Tongue (tissue), 2 donors: Measurements from ENCODE around the gene OPTC. TPM values are rescaled to one million over a fixed set of nuclear protein-coding genes. Genes with fewer than 3 reads are reported as not detected.
A peak's percentile ranks its signal among the peaks of the same experiment; 100 is the strongest.
"Not testable (repeated sequence)": the region's sequence is repeated elsewhere in the genome, so short reads cannot be mapped to it uniquely, and the experiment has no call there.

ENCODE experiments used
- DNase-seq: peaks from one replicate; pipeline ENCODE4 v3.0.0-alpha.2; 2015
- total RNA-seq: library from RNA; depleted of rRNA; stranded (reverse); fragments of >200 nt; gene quantifications from one replicate; pipeline ENCODE4 v1.2.3, GENCODE V29; 2014

OPTC gene
- total RNA-seq, 1 donor from 2014 or later: not detected

DNA sequence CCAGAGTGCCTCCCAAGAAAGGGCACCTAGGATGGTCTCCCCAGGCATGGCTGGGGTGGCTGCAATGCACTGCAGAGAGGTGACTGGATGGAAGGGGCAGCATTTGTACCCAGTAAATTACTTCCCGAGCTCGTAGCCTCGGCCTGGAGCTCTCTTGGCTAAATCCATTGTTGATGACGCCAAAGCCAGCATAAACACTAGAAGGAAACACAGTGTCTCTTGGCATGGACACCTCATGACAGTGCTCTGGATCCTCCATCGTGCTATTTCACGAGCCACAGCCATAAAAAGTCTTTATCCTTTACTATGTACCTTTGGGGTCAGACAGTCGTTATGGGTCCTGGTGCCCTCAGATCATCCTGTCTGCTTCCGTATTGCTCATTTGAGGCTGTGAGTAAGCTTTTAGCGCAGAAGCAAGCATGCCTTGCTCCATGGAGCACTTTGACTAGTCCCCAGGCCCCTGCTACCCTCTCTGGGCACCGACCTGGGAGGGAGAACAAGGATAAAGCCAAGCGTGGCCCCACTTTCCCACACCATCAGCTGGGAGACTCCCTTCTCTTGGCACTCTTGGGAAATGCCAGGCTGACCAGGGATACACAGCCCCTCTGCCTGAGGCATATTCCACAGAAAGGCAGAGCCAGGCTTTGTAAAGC is 28.7 kb upstream of the OPTC start:
- no peak for DNase-seq

DNA sequence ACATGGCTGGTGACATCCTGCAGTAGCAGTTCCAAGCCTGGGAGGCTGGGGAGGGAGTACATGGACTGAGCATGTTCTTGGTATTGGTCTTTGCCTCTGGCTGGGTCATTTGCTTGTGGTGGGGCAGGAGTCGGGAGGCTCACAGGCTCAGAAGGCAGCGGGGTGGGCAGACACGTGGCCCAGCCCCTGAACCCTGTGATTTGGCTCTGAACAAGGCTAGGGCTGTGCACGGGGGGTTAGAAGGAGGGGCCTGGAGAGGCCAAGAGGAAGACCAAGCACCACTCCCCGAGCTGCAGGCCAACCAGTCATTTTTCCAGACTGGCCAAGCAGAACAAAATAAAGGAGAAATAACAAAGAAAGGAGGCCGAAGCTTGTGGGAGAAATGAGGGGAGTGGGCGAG is 28.0 kb upstream of the OPTC start:
- peak; percentile 63 for DNase-seq

DNA sequence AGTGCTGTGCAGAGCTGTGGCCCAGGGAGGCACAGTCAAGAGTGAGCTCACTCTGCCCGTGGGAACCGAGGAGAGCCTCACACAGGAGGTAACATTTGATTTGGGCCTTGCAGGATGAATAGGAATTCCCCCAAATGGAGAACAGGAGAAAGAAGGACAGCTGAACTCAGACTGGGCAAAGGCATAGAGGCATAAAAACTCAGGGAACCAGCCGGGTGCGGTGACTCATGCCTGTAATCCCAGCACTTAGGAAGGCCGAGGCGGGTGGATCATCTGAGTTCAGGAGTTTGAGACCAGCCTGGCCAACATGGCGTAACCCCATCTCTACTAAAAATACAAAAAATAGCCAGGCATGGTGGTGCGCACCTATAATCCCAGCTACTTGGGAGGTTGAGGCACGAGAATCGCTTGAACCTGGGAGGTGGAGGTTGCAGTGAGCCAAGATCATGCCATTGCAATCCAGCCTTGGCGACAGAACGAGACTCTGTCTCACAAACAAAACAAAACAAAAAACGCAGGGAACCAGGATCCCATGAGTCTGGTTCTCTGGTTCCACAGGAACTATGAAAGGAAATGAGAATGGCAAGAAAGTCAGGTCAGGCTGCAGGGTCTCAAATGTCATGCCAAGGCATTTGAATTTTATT is 26.9 kb upstream of the OPTC start:
- not testable (repeated sequence) for DNase-seq

DNA sequence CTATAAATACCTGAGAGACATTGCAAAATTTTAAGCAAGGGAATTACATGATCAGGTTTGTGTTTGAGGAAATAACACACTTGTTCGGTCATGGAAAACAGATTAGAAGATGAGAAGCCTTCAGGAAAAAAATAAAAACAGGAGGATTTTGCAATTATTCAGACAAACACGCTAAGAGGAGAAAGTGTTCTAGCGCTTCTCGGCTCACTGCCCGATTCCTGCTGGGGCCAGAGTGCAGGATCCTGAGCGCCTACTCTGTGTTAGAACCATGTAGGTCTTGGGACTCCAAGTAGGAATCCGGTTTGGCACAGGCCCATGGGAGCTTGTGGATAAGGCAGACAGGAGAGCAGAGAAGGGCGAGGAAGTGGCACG is 26.4 kb upstream of the OPTC start:
- DNase-seq: no peak

DNA sequence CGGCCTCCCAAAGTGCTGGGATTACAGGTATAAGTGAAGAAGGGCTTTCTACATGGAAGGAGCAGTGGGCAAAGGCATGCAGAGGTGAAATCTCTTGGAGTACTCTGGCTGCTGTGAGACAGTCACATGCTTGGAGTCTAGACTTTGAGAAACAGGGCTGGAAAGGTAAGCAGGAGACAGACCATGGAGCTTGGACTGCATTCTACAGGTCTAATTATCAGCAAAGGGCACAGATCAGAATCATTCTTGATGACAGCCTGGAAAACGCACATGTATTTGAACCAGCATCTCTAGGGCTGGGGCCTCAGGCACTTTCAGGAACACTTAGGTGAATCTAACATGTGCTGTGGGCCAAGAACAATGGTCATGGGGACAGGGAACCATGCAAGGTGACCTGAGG is 25.6 kb upstream of the OPTC start:
- no peak for DNase-seq

DNA sequence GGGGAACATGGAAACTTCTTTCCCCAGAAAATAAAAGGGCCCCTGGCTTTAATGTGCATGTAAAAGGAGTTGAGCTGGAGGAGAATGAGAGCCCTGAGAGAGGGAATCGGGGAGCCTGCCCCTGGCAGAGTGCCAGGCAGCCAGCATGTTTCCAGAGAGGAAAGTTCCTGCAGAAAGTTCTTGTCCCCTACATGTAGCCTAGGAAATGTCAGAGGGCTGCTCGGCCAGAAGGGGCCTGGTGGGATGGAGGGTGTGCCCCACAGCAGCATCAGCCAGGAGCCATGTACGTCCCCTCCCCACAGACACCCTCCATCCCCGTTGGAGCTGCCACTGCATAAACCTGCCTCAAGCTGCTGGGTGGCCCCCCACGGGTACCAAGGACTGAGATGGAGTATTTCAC is 23.7 kb upstream of the OPTC start:
- DNase-seq: no peak

DNA sequence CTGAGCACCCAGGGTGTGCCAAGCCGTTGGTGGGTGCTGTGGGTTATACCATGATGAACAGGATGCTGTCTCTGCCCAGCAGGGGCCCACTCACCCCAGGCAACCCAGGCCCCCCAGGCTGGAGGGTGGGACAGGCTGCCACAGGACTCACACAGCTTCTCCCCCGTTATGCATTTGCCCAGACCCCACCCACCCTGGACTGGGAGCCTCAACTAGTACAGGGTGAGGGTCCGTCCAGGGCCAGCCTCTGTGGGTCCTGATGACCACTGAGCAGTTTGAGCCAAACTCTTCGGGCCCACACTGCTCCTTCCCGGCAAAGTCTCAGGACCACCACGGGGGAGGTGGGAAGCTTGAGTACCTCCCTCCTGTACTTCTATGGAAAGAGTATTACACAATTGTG is 22.1 kb upstream of the OPTC start:
- no peak for DNase-seq

DNA sequence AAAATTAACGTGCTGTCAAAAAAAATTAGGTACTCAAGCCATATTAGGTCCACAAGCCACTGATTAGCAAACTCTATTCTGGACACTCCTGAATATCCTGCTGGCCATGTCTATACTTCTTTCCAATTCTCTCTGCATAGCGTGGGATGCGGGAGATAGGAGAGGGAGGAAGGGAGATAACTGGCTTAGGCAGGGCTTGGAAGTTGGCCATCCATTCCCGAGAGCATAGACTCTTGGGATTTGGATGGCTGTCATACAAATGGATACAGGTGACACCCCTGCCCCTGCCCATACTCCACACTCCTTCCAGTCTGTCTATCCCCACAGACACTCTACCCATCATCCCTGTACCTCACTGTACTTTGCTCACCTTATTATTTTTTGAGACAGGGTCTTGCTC is 20.7 kb upstream of the OPTC start:
- DNase-seq: no peak

DNA sequence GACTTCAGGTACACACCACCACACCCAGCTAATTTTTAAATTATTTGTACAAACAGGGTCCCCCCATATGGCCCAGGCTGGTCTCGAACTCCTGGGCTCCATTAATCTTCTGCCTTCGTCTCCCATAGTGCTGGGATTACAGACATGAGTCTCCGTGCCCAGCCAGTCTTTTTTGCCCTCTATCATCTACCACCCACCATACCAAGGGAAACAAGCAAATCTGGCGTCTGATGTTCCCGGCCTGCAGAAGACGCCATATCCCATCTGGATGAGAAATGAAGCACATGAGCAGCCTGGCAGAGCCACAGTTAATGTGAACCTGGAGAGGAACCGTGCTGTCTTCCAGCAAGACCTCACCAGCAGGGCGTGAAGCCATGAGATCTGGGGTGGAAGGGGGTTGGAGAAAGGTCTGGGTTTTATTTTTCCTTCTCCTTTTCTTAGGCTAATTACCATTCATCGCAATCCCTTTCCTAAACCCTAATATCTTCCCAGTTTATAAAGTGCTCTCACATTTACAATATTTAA is 20.1 kb upstream of the OPTC start:
- DNase-seq: no peak

DNA sequence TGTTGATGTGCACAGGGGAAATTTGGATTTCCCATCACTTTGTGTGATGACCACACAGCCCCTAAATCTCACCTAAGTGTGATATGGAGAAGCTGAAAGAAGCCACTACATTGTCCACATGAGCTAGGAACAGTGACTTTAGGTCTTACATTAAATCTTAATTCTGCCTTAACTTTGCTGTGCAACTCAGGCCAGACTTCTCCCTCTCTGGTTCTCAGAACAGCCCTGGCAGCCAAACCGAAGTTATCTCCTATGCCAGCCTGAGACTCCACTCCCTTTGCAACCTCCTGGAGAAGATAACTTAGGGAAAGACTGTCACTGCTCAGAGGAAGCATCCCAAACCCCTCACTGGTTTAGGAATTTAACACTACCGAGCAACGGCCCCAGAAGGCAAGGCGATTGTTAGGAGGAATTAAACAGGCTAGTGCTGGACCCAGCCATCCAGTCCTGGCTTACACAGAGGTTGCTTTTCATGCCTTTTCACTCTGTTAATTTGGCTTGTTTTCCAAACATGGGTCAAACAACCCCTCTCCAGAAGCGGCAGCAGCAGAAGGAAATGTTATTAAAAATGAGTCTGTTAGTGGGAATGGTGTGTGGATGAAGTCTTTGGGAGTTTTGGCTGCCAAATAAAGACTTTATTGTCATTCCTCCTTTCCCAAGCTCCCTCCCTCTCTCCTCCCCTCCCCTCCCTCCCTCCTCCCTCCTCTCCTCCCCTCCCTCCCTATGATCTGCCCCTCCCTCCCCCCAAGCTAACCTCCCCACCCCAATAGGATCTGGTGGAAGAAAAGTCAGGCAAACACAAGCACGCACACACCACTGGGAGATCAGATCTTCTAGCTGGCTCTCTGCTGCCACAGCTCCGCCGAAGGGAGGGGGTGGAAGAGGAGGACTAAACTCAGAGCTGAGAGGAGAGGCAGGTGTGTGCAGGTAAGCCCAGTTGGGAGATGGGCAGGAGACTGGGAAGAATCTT is 18.7 kb upstream of the OPTC start, which contains the start of gene PRELP:
Gene PRELP, plus strand, starts transcription at position 795 of the 970 bp plus-strand sequence. CDS start 7,379 bp downstream, outside the sequence.
- DNase-seq: peak; percentile 73

DNA sequence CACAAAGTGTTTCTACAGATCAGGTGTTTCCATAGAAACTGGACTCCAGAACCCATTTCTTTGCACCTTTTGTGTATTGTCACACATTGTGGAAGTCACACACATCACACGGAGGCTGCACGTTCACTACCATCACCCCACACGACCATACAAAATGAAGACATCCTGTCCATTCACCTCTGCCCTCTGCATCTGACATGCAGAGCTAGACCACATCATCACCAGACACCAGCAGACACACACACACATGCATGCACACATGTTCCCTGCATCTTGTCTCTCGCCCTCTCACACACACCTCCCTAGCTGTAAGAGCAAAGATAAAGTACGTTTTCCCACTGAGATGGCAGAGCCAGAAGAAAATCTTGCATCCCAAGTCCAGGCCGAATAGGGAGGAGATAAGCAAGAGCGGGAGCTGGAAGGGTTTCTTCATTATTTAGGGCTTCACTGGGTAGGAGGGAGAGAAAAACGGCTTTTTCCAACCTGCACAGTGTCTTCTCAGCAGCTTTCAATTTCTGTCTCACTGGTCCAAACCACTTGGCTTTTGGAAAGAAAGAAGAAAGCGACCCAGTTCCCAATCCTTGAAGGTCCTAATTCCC is 17.6 kb upstream of the OPTC start:
- DNase-seq: no peak

DNA sequence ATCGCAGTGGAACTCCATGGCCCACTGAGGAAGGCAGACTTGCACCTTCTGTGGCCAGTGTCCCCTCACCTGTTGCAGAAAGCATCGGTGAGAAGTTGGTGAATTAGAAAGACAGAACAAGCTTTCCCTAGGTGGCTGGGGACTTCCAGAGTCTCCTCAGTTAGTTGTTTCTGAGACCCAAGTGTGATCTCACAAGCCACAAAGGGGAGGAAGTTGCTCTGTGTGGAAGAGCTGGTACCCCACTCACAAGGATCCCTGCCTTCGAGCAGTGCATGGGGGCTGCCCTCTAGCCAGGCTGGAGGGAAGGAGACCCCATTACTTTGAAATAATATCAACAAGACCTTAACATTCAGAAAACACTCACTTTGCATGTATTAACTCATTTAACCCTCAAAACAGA is 16.2 kb upstream of the OPTC start:
- DNase-seq: no peak

DNA sequence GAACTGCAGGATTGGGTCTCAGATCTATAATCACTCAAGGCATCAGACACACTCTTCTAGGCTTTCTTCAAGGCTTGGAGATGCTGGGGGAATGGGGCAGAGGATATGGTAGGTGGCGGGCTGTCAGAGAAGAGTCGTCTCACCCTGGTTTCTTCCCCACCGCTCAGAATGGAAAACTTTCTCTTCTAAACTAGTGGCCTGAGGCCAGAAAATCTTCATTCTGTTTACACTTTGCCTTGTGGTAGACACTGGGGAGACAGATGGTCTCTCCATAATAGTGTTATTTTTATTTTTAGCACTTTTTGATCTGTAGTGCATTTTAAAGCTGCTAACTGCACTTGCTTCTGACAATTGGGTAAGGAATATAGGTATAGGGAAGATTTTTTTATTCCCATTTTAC is 15.7 kb upstream of the OPTC start:
- DNase-seq: no peak

DNA sequence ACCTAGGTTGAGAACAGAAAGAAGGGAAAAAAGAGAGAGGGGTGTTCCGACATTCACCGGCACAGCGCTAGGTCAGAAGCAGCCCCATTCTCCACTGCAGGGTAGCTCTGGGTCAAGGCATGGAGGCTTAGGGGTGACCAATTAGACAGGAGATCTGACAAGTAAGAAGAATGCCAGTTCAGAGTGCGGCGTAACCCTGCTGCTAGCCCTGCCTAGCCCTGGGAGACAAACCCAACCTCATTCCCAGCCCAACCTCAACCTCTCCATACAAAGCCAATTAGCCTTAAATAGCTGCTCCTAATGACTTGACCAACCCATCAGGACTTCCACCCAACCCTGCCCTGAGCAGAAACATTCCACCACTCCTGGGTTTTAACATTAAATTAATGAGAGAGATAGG is 15.0 kb upstream of the OPTC start:
- no peak for DNase-seq

DNA sequence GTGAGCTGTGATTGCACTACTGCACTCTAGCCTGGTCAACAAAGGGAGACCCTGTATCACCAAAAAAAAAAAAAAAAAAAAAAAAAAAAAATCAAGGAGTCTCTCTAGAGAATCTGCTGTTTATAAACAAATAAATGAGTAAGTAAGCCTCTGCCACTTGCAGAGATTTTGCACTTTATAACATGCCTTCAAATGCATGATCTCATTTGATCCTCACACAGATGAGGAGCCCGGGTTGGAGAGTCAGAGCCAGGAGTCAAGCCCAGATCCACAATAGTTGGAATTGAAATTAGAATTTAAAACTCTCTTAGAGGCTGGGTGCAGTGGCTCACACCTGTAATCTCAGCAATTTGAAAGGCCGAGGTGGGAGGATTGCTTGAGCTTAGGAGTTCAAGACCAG is 14.3 kb upstream of the OPTC start:
- no peak for DNase-seq

DNA sequence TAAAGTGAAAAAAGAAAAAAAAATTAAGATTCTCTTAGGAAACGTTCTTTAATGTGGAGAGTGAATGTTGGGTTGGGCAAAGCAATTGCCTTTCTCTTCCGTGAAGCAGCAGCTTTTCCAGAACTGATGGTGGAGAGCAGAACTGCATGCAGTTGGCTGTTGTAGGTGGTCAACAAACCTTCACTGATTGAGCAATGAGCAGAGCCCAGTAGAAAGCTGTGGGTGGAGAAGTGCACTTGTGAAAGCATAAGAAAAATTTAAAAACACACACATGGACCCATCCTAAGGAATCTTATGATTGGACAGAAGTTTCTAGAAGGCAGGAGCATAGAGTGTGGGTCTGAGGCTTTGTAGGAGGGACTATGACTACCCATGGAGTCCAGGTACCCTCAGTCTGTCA is 13.9 kb upstream of the OPTC start:
- DNase-seq: no peak

DNA sequence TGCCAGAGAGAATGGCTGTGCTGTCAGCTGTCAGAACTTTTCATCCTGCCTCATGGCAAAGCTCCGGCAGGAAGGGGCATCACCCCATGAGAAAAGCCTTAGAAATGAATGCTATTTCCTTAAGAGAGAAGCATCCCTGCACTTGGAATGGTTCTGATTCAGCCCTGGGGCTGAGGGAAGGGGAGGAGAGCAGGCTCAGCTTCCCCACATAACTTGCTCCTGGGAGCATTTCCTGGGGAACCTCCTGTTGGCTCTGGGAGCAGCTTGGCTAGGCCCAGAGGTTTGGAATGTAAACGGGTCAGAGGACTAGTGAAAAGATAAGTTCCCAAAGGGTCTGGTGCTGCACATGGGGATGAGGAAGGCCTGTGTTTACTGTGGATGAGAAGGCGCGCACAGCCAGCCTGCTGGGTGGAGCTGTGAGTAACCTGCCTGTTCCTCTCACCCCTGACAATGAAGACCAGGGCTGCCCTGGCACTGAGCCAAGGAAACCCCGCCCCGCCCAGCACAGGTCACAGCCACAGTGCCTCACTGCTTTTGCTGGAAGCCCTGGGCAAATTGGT is 13.3 kb upstream of the OPTC start:
- DNase-seq: peak; percentile 41

DNA sequence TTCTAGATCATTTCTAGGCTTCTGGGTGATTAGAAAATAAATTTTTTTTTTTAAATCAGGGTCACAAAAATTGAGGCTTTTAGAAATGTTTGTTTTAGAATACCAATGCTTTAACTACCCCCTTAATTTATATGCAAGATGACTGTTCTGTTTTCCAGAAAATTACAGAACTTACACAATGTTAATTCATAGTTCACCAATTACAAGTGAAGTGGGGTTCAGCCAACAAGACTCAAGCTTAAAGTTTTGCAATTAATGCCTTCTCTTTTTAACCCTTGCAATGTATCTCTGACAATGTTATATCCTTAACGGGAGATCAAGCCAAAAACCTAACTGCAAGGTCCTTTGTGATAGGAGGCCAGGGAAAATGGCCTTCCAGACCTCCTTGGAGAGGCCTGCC is 12.8 kb upstream of the OPTC start:
- no peak for DNase-seq

DNA sequence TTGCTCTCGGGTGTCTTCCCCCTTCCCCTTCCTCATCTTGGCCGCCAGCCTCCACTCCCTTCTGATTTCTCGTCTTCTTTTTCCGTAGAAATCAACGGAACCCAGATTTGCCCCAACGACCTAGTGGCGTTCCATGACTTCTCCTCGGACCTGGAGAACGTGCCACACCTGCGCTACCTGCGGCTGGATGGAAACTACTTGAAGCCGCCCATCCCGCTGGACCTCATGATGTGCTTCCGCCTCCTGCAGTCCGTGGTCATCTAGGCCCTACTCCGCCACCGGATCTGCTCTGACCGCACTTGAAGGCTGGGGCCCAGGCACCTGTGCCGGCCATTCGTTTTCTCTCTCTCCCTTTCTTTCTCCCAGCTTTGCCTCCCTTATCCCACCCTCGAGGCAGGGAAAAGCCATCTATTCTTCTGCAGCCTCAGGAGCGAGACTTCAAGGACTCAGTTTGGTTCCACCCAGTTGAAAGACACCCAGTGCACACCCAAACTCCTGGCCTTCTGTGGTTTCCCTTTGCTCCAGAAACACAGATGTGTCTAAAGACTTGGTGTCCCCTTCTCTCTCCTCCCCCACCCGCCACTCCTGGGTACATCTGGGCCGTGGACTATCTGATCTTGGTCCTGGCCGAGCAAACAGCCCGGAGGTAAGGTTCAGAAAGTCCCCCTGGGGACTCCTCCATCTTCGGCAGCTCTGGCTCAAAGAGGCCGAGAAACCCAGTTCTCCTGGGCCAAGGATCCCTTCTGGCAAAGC is 7.2 kb upstream of the OPTC start:
- DNase-seq: no peak

DNA sequence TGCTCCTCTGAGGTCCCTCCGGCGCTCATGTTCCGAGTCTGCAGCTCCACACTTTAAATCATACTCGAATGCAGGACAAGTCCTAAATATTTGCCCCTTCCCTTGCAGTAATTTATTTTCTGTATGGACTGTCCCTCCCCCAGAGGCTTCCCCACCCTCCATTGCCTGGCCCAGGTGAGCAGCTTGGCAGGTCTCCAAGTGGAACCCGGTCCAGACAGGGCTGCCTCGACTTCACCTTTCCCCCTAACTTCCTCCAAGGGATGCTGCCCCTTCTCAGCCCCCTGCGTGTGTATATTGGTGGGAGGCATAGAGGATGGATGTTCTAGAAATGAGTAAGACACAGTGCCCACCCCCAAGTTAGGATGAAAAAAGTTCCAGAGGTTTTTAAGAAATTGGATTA is 5.4 kb upstream of the OPTC start:
- no peak for DNase-seq

DNA sequence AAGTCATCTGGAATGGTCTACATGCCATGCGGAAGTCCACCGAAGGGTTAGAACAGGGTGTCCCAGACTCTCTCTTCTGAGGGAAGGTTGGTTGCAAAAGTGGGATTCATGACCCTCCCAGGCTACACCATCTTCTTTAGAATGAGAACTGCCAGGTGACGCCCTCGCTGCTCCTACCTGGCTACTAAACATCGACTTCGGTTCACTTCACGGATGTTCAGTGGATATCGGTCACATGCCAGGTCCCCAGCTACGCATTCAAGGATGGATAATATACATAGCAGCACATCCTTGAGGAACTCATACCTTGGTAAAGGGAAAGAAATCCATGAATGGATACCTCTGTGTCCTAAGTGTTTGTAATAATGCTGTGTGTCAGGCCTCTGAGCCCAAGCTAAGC is 3.3 kb upstream of the OPTC start:
- DNase-seq: no peak
